Activated T-cell treated with anti-CD3 and anti-CD28 coated beads for 48 hours (primary cell): ENCODE measurements around the gene FGF22.

ENCODE experiments used
- DNase-seq: peaks from one replicate; pipeline ENCODE4 v3.0.0-alpha.2; 2020; ENCODE audit warnings: low read depth

FGF22 gene

DNA sequence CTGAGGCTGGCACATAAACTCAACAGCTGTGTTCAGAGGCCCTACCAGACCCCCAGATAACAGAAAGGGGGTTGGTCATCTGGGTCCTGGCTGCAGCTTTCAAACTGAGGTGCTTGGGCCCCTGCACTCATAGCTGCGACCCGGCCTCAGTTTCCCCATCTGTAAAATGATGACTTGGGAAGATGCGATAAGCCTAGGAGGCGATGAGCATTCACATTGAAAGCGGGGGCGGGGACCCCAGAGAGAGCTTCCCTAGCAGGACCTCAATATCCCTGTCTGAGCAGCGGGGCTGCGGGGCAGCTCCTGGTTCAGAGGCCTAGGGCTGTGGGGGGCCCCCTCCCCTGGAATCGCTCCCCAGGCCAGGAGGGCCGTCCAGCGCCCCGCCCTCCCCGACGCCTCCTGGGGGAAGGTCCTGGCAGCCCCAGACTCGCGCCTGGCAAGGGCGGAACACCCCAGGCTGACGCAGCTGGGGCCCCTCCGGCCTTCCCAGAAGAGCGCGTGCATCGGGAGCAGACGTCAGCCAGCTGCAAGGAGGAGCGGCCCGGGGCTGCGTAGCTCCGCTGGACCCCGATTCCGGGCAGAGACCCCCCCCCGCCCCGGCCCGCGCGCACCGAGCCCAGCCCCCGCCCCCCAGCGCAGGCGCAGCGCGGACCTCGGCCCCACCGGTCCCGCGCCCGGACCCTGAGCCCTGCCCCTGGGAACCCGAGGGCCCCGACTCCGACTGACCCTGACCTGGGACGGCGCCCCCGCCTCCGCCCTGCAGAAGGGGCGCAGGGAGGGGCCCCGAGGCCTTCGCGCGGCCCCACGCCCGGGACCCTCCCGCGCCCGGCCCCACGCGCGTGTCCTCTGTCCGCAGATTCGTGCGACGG, 40.0 kb downstream of the FGF22 start:
- peak; percentile 41 for DNase-seq

GRCh38 chr19:680287-681028, 40.8 kb downstream of the FGF22 start:
- DNase-seq, result peak; percentile 100

DNA sequence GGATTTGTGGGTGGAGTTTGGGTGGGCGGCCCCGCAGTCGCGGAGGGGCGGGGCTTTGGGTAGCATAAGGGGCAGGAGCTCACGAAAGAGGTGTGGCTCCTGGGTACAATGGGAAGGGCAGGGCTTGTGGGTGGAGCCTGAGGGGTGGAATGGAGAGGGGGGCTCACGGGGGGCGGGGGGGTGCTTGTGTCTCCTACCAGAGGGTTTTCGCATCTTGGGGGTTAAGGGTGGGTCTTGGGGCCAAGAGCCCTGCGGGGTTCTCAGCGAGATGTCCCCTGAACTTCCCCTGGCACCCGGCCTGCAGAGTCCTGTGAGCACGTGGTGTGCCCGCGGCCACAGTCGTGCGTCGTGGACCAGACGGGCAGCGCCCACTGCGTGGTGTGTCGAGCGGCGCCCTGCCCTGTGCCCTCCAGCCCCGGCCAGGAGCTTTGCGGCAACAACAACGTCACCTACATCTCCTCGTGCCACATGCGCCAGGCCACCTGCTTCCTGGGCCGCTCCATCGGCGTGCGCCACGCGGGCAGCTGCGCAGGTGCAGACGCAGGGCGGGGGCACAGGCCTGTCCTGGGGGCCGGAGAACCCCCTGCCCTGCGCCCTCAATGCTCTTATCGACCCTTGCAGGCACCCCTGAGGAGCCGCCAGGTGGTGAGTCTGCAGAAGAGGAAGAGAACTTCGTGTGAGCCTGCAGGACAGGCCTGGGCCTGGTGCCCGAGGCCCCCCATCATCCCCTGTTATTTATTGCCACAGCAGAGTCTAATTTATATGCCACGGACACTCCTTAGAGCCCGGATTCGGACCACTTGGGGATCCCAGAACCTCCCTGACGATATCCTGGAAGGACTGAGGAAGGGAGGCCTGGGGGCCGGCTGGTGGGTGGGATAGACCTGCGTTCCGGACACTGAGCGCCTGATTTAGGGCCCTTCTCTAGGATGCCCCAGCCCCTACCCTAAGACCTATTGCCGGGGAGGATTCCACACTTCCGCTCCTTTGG, 41.6 kb downstream of the FGF22 start:
- DNase-seq, result no peak

DNA sequence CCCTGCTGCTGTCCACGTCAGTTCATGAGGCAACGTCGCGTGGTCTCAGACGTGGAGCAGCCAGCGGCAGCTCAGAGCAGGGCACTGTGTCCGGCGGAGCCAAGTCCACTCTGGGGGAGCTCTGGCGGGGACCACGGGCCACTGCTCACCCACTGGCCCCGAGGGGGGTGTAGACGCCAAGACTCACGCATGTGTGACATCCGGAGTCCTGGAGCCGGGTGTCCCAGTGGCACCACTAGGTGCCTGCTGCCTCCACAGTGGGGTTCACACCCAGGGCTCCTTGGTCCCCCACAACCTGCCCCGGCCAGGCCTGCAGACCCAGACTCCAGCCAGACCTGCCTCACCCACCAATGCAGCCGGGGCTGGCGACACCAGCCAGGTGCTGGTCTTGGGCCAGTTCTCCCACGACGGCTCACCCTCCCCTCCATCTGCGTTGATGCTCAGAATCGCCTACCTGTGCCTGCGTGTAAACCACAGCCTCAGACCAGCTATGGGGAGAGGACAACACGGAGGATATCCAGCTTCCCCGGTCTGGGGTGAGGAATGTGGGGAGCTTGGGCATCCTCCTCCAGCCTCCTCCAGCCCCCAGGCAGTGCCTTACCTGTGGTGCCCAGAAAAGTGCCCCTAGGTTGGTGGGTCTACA, 43.1 kb downstream of the FGF22 start:
- no peak for DNase-seq

DNA sequence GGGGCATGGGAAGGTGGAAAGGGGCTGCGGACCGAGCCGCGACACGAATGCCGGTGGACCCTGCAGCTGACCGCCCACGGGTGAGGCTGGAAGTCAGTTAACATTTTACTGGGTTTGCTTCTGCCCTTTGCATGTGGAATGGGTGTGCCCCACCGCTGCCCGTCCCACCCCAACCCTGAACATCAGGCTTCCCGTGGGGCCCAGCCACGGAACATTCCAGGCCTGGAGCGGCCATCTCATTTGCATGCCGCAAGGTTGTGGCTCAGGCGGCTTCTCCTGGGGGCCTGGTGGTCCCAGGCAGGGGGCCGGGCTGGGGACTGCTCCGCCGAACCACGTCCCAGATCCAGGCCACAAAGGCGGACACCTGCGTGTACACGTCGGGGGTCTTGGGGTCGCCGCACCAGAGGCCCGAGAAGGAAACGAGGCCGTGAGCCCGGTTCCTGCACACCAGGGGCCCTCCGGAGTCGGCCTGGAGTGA, 45.8 kb downstream of the FGF22 start:
- no peak for DNase-seq

DNA sequence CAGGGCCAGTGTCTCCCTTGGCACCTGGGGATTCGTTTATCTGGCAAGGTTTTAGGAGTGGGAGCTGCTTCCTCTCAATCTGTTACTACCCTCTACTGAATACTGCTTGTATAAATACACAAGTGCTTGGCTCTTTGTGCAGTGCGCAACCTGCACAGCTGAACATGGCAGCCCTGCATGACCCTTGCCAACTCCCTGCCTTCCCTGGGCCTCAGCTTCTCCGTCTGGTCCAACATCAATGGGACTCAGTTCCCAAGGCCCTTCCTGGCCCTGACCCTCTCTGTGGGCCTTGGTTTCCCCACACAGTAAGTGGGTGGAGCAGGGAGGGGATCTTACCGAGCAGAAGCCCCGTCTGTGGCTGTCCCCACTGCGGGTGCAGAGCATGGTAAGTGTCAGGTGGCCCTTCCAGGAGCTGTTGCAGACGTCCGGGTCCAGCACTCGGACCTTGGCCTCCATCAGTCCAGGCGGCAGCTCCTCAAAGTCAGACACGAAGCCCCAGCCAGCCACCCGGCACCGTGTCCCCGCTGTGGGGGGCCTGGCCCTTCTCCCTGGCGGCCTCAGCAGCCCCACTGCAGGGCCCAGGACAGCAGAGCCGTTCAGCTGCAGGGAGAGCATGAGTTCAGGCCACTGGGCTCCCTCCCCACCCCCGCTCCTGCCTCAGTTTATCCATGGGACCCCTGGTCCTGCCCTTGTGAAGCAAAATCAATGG, 47.1 kb downstream of the FGF22 start:
- DNase-seq, result no peak

DNA sequence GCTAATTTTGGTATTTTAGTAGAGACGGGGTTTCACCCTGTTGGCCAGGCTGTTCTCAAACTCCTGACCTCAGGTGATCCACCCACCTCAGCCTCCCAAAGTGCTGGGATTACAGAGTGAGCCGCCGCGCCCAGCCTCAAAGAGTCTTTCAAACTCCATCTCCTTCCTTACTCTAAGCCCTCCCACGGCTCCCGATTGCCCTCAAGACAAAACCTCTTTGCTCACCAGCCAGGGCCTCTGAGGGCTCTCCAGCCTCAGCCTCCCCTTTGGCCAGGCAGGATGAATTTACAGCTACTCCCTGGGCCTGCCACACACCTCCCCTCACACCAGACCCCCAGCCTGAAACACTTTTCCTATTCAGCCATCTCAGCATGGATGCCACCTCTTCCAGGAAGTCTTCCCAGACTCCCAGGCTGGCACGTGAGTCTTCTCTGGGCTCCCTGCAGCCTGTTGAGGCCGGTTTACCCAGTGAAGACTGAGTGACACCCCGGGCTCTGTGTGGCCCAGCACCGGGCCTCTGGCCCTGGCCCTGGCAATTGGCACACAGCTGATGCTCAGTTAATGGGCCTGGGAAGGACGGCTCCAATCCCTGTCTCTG, 48.0 kb downstream of the FGF22 start:
- DNase-seq, result no peak

DNA sequence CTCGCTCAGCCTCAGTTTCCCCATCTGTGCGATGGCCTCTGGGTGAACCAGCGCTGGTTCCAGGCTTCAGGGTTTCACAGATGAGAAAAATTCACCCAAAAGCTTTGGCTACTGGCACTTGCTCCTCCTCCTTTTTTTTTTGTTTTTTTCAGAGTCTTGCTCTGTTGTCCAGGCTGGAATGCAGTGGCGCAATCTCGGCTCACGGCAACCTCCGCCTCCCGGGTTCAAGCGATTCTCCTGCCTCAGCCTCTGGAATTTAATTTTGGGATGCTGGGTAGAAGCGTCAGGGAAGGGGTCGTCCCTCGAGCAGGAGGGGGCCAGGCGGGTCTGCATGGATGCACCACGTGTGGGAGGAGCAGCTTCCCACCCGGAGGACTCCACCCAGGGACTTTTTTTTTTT, 48.5 kb downstream of the FGF22 start:
- no peak for DNase-seq

- DNase-seq, result no peak
These were observed 49.3 kb downstream of the FGF22 start for GRCh38 chr19:688992-689391.

DNA sequence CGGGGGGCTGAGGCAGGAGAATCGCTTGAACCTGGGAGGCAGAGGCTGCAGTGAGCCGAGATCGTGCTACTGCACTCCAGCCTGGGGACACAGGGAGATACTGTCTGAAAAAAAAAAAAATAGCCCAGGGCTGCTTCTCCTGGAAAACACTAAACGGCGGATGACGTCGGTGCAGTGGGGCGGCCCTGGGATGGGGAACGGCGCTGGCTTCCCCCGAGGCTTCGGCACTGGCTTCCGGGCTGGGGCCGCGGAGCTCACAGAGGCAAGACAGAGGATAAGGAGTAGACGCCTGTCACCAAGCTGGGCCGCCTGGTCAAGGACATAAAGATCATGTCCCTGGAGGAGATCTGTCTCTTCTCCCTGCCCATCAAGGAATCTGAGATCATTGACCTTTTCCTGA, 50.5 kb downstream of the FGF22 start:
- no peak for DNase-seq
